ENCODE measurements around the gene AJUBA. TPM values are rescaled to one million over a fixed set of nuclear protein-coding genes. Genes with fewer than 3 reads are reported as not detected.

AJUBA gene
- total and polyA plus RNA-seq, 10 donors: 0.63 to 11.0 (median 2.7) TPM

- peaks cover 0 to 59% (median 16%) of the 10 kb centered on the region in 6 donors for H3K4me1 ChIP-seq
- peak overlapping the region in 4 of 8 donors; percentile 4 to 52 (median 28) for H3K27ac ChIP-seq
- H3K4me3 ChIP-seq: no peak overlapping the region
- no peaks in the 10 kb centered on the region for H3K36me3 ChIP-seq
- intact Hi-C loops (cut with DNase I; ENCODE audit: low total_unique reads): no loop called here
- TF ChIP-seq, protein P1, sequence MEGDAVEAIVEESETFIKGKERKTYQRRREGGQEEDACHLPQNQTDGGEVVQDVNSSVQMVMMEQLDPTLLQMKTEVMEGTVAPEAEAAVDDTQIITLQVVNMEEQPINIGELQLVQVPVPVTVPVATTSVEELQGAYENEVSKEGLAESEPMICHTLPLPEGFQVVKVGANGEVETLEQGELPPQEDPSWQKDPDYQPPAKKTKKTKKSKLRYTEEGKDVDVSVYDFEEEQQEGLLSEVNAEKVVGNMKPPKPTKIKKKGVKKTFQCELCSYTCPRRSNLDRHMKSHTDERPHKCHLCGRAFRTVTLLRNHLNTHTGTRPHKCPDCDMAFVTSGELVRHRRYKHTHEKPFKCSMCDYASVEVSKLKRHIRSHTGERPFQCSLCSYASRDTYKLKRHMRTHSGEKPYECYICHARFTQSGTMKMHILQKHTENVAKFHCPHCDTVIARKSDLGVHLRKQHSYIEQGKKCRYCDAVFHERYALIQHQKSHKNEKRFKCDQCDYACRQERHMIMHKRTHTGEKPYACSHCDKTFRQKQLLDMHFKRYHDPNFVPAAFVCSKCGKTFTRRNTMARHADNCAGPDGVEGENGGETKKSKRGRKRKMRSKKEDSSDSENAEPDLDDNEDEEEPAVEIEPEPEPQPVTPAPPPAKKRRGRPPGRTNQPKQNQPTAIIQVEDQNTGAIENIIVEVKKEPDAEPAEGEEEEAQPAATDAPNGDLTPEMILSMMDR (IDR thresholded peaks at IDR 0.05 in 8 of 11, conservative IDR thresholded peaks at IDR 0.05 in 3 of 11): no peak
- TF ChIP-seq POLR2A (IDR thresholded peaks at IDR 0.05): no peak
- peak in 2 of 3 donors; percentile 41 to 60 for TF ChIP-seq POLR2AphosphoS5 (IDR thresholded peaks at IDR 0.05)
- H3K27me3 ChIP-seq (replicated peaks in 1 of 7): peaks cover 0 to under 1% (median 0%) of the 10 kb centered on the region in 7 donors
- no peak for DNase-seq
- WGBS, 5 donors: 75 to 85% (median 77%) methylated on average over 8 to 9 of the region's 9 CpGs
- H3K9me3 ChIP-seq: no peaks in the 10 kb centered on the region
These were observed 7.6 kb downstream of the AJUBA start for GRCh38 chr14:22974530-22975313.

GRCh38 chr14:22973217-22974032 is 8.9 kb downstream of the AJUBA start:
- Histone ChIP-seq H3K27ac (peak overlapping the region in 4 of 8 donors; percentile 13 to 52 (median 41)), H3K9me3 (no peaks in the 10 kb centered on the region), H3K4me3 (no peak overlapping the region), H3K27me3 (replicated peaks in 1 of 7) (no peaks in the 10 kb centered on the region), H3K4me1 (peaks cover 0 to 46% (median 13%) of the 10 kb centered on the region in 6 donors), H3K36me3 (no peaks in the 10 kb centered on the region)
- 59 to 80% (median 74%) methylated on average over 6 of the region's 6 CpGs for WGBS, 5 donors
- intact Hi-C loops (cut with DNase I; ENCODE audit: low total_unique reads): no loop called here
- no peak for DNase-seq
- TF ChIP-seq, protein P1 (IDR thresholded peaks at IDR 0.05 in 8 of 11, conservative IDR thresholded peaks at IDR 0.05 in 3 of 11): peak; percentile 50 to 80 (median 68)
- no peak for TF ChIP-seq POLR2A (IDR thresholded peaks at IDR 0.05)

- intact Hi-C loops (cut with DNase I; ENCODE audit: low total_unique reads): no loop called here
- H3K36me3 ChIP-seq: no peaks in the 10 kb centered on the region
- H3K27ac ChIP-seq: no peak overlapping the region
- no peaks in the 10 kb centered on the region for H3K9me3 ChIP-seq
- TF ChIP-seq POLR2AphosphoS5 (IDR thresholded peaks at IDR 0.05): no peak
- TF ChIP-seq POLR2A (IDR thresholded peaks at IDR 0.05): no peak
- TF ChIP-seq, protein P1 (IDR thresholded peaks at IDR 0.05 in 8 of 11, conservative IDR thresholded peaks at IDR 0.05 in 3 of 11): no peak
- no peak overlapping the region for H3K4me3 ChIP-seq
- 74 to 97% (median 83%) methylated on average over 2 of the region's 2 CpGs for WGBS, 5 donors
- no peaks in the 10 kb centered on the region for H3K27me3 ChIP-seq (replicated peaks in 1 of 7)
- no peak for DNase-seq
- H3K4me1 ChIP-seq: peaks cover 0 to 36% (median 13%) of the 10 kb centered on the region in 6 donors
These were observed 9.9 kb downstream of the AJUBA start for GRCh38 chr14:22972313-22972930.

Data from spleen (tissue), 11 donors.